Fibroblast of skin of scalp (primary cell): Measurements from ENCODE around the gene MPO.

Source experiments
- DNase-seq: peaks from one replicate; pipeline ENCODE4 v3.0.0-alpha.2; 2013

MPO gene

DNA sequence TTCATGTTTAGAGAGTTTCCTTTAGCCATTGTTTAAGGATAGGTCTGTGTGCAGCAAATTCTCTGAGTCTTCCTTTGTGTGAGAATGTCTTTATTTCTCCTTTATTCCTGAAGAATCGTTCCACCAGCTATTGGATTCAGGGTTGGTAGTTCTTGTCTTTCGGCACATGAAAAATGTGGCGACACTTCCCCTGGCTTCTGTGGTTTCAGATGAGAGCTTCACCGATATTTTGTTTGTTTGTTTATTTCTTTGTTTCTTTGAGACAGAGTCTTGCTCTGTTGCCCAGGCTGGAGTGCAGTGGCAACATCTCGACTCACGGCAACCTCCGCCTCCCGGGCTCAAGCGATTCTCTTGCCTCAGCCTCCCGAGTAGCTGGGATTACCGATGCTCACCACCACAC, 18.6 kb downstream of the MPO start:
- DNase-seq, result no peak

- no peak for DNase-seq
Measured at GRCh38 chr17:58254803-58255202, 25.9 kb downstream of the MPO start.

GRCh38 chr17:58253082-58253481, 27.7 kb downstream of the MPO start:
- no peak for DNase-seq

GRCh38 chr17:58252141-58252540, 28.6 kb downstream of the MPO start:
- DNase-seq, result no peak

- DNase-seq, result no peak
Measured at GRCh38 chr17:58250344-58251011, 30.3 kb downstream of the MPO start.

- DNase-seq, result peak; percentile 58
Measured at GRCh38 chr17:58249270-58250133, 31.2 kb downstream of the MPO start.

- DNase-seq, result no peak
Measured at GRCh38 chr17:58248955-58249269, 31.8 kb downstream of the MPO start.

DNA sequence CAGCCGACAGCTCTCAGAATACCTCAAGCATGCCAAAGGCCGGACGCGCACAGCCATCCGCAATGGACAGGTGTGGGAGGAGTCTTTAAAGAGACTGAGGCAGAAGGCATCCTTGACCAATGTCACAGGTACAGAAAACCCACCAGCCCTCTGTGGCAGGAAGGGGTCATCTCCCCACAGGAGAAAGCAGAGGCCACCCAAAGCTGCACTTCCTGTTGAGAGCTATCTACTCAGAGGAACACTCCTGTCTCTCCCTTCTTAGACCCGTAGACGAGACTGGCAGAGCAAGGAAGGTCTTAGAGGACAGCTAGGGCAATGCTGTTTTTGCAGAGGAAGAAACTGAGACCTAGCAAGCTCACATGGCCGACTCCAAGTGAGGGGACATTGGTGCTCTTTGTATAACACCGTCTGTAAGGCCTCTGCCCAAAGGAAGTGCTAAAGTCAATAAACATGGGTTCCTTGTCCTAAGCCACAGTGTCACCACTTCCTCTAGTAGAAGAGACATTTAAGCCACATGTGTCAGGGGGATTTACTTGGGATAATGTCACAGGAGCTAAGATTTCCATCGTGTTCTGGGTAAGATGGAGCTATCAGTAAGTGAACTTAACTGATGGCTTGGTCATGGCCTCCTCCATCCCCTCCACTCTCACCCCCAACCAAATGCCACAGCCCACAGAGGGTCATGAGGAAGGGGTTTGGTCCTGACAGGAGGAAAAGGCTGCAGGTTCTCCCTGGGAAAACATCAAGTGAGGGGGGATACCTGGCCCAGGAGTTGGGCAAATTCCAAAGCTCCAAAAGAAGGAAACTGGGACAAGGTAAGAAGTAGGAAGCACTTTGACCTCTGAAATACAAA, 33.0 kb downstream of the MPO start:
- DNase-seq, result no peak

DNA sequence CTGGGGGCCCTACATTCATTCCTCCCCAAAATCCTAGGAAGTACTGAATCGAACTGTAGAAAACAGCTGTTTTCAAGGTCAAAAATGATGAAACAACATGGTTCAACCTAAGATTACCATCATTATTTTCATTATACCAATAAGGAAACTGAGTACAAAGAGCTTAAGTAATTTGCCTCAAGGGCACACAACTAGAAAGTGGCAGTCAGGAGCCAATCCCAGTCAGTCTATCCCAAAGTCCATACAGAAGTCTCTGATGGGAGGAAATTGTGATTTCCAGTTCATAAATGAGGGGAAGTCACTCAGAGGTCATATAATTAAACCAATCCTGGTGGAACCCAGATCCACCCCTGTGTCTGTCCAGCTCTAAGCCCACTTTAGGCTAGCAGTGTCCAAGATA, 34.0 kb downstream of the MPO start:
- no peak for DNase-seq

GRCh38 chr17:58246104-58246740, 34.5 kb downstream of the MPO start:
- DNase-seq, result no peak

DNA sequence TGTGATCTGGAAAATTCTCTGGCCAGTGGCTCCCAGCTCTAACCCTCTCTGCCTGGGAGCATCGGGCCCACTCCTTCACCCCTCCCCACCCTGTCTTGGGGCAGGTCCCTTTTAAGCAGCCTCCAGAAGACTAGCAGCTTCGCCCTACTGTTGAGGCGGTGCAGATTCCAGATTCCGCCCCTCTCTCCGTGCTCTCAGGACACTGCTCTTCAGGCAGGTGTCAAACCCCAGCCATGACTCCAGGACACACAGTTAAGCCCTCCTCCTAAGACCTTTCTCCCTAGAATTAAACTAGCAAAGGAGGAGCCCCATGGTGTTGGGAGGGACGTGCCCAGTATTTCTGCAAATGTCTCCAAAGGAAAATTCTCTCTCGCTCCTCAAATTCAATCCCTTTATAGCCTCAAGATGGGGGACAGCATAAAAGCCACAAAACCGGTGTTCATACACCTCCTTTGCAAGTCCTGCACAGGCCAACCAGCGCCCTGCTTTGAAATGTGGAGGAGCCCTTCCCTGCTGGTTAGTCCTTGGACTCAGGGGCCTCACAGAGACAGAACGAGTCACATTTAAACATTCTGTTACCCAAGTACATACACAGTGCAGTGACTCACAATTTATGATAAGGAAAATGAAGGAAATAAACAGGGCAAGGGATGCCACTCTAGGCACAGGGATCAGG, 35.2 kb downstream of the MPO start:
- DNase-seq, result no peak

GRCh38 chr17:58244963-58245362, 35.8 kb downstream of the MPO start:
- no peak for DNase-seq

DNA sequence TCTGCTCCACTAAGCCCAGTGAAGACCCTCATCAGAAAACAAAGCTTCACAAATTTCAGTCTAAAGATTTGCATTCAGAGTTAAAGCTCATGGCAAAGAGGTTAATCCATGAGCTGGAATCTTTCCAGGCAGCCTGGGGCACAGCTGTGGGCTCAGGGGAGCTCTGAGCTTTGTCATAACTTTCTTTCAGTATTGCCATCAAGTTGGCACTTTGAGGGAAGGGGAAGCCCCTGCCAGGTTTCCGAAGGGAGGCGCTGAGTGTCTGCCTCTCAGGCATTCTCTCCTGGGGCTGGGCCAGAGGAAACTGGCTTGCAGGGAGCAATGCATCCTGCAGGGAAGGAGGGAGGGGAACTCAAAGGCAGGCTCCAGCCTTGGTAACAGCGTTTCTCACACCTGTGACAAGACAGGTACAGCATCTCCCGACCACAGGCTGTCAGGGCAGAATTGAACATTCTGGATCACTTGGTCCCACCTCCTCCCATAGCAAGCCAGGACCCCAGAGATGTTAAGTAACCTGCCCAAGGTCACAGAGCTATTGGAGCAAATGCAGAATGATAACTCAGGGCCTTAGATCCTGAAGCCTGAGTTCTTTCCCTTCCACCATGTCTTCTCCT, 38.5 kb downstream of the MPO start:
- no peak for DNase-seq

- no peak for DNase-seq
Measured at GRCh38 chr17:58239987-58240386, 40.7 kb downstream of the MPO start.

DNA sequence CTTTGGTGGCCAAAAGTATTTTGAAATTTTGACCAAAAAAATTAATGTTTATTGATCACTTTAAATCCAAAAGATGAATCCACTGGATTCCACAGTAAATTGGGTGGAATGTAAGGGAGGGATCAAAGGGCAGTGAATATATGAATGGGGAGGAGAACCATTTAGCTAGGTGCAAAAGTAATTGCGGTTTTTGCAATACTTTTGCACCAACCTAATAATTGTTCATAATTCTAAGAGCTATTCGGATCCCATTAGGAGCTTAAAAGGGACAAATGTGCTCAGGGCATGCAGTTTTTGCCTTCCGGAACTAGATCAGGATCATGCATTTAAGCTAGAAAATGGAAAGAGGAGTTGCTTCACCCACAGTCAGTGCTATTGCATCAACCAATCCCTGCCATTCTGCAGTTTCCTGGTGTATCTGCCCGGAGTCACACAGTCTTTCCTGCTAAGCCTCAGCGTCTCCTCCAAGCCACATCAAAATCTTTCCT, 42.5 kb downstream of the MPO start, which contains the start of gene LPO:
TSS of gene LPO (plus strand) at position 438 of the 488 bp plus-strand sequence. CDS start 4,396 bp downstream, outside the sequence.
- no peak for DNase-seq

DNA sequence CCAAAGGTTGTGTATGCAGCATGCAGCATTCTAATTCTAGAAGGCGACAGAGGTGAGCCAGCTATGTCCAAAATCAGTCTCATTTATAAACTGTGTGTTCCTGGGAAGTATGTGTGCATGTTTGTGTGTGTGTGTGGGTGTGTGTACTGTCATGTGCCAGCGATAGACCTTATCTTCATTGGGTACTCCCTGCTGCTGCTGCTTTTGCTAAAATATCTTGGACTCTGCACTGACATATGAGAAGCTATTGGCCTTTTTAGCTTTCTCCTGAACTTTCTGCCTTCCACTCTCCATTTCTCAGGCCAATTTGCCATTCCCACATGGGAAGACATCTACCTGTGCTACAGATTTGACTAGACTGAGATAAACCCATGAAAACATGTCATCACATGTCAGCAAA, 44.3 kb downstream of the MPO start:
- DNase-seq, result no peak

DNA sequence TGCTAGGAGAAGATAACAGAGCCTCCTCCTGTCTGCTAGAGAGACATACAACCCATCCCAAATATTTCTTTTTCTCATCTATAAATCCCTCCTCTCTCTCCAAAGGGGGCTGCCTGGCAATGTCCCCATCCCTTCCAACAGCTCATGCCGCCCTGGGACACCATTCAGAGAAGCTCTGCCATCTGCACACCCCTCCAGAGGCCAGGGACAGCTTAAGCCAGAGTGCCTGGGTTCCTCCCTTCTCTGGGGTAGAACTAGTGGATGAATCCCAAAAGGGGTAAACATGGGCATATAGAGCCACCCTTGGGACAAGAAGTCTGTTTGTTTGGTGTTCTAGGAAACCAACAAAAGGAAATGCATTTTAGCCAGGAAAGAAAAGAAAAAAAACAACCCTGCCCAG, 44.9 kb downstream of the MPO start:
- no peak for DNase-seq

DNA sequence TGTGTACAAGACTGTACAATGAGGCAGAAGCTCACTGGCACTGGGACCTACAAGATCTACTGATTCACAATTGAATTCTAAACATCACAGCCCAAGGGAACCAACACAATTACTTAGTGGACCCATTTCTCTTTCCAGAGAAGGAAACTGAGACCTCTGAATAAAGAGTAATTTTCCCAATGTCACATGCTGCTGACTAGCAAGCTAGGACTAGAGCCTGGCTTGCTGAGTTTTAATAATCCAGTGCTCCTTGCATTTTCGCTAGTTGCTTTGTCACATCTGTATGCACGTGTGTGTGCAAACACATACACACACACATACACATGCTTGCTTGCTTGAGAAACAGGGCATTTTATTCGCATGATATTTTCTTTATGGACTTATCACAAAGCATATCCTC, 46.2 kb downstream of the MPO start:
- DNase-seq, result no peak

GRCh38 chr17:58233543-58233942, 47.2 kb downstream of the MPO start:
- DNase-seq, result no peak

DNA sequence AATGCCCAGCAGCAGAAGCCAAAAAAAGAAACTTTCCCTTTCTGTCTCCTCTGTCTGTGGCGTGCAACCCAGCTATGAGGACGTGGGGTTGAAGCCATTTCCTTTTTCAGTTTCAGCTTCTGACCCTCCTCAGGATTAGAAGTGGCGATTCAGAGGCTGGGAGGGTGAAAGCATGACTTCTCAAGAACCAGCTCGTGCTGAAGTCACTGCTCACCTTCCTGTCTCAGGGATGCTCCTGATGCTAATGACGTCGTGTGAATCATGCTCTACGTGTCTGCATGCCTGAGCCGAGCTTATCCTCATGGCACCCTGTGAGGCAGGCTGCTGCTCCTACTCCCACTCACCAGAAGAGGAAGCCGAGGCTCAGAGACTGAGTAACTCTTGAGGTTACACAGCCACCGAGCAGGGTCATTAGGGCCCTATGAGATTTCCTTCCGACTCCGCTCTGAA, 48.0 kb downstream of the MPO start:
- DNase-seq, result peak; percentile 59

GRCh38 chr17:58231641-58232040, 49.1 kb downstream of the MPO start:
- DNase-seq, result peak; percentile 35
